NCI-H1105 treated with DMSO at 0.1 percent for 48 hours (cell line): ENCODE results near the gene OR51B6.
"Not testable (repeated sequence)": the region's sequence is repeated elsewhere in the genome, so short reads cannot be mapped to it uniquely, and the experiment has no call there.

Experiments
- DNase-seq: peaks from one replicate; lab custom pipeline; 2025; lab: John Stamatoyannopoulos, UW

OR51B6 gene

DNA sequence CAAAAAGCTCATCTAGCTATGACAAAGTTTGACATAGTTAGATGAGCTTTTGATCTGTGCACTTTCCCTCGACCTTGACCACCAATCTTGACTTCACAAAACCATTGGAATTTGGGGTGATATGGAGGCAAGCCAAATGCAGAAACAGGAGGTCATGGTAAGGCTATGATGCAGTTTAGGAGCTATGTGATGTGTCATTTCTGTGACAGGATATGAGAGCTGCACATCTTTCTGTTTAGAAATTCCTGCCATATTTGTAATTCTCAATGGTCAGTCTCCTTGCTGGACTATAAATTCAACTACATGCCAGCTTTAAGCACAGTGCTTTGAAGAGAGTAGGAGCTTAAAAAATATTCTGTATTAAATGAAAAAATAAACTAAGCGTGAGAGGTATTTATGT is 12.9 kb downstream of the OR51B6 start:
- no peak for DNase-seq

DNA sequence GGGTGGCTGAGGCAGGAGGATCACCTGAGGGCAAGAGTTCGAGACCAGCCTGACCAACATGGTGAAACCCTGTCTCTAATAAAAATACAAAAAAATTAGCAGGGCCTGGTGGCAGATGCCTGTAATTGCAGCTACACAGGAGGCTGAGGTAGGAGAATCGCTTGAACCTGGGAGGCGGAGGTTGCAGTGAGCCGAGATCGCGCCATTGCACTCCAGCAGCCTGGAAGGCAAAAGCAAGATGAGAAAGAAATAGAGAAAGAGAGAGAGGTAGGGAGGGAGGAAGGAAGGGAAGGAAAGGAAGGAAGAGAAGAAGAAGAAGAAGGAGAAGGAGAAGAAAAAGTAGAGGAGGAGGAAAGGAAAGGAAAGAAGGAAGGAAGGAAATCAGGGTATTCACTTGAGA is 15.1 kb downstream of the OR51B6 start:
- DNase-seq: not testable (repeated sequence)

DNA sequence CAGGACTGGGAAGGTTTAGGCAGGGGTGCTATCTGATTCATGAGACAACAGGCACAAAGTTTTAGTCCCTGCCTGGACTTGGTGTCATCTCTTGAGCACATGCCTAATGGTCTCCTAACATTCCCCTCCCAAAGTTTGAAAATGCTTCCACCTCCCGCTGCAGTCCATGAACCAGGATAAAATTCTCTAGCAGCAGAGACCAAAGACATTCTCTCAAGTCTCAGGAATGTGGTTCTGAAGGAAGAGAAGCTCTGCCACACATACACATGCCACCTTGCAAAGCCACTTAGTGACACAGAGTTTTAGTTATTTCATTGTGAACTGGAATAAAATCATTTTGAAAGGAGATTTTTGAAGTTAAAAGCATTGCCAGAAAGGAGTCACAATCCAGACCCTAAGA is 15.5 kb downstream of the OR51B6 start:
- no peak for DNase-seq

DNA sequence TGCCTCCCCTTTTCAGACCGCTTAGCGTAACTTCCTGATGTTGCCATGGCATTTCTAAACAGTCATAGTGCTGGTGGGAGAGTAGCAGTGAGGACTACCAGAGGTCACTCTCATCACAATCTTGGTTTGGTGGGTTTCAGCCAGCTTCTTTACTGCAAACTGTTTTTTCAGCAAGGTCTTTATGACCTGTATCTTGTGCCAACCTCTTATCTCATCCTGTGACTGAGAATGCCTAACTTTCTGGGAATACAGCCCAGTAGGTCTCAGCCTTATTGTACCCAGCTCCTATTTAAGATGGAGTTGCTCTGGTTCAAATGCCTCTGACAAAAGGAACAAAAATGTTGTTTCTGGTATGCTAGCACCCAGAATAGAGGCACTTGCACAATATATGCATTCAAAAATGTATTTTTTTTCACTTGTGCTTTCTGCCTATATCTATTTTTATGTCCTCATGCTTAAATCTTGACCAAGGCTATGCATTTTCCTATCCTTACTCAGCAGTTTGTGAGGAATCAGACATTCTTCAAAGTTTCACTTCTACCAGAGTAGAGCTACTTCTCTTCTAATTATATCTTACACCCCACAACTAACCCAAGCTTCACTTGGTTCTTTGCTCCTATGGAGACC is 16.3 kb downstream of the OR51B6 start:
- DNase-seq: no peak

DNA sequence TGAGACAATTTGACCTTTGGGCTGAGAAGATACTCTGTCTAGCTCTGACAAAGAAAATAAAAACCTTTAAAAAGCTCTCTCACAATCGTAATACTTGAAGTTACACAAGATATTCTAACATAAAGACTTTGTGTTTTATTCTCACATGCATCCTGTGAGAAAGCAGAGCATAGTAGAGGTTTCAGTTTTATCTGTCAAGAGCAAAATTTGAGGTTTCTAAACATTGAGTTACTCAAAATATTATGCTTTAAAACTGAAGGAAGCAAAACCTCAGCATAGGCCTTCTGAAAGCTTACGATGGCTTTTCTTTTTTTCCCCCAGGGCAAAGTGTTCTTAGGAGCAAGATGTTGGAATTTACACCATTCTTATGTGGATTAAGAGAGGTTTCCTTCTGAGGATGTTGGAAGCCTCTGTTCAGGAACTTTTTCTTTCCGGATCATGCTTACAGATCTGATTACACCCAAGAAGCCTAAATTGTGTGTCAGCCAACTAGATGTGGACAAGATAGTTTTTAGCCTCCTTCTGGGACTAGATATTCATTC is 17.3 kb downstream of the OR51B6 start:
- DNase-seq: no peak

DNA sequence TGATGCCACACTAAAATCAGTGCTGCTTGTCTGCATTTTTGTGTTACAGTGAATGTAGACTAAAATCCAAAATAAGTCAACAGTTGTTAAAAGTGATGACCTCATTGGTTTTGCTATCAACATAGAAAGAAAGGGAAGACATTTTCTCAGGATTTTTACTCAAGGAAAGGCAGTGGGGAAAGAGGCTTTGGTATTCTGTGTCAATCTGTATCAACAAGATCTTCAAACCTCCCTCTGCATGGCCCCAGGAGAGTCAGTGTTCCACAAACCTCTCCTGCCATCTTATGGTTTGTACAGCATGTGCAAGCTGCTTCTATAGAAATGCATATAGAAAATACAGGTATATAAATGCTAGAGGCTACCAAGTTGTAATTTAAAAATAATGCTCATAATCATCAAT is 18.5 kb downstream of the OR51B6 start:
- DNase-seq: no peak

DNA sequence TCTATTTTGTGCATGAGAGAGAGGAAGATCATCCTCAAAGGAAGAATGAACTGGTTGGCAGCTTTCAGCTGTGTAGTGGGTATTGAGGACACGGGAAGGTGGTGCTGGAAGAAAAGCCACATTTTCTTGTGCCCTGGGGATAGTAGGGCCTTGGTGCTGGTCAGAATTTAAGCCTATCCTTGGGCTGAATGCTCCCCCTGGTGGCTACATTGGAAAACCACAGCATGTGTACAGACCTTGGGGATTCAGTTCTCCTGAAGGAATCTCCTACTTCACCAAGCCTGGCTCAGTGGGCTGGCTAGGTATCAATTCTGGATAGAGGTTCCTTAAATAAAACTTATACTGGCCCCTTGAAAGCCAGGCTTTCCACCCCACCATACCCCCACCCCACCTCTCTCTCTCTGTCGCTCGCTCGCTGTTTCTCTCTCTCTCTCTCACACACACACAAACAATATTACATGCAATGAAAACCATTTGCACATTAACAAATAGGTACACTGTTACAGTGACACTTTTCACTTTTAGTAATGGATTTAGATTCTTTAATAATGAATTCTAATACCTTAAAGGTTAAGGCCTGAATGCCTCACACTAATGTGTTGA is 29.5 kb downstream of the OR51B6 start:
- peak; percentile 56 for DNase-seq

DNA sequence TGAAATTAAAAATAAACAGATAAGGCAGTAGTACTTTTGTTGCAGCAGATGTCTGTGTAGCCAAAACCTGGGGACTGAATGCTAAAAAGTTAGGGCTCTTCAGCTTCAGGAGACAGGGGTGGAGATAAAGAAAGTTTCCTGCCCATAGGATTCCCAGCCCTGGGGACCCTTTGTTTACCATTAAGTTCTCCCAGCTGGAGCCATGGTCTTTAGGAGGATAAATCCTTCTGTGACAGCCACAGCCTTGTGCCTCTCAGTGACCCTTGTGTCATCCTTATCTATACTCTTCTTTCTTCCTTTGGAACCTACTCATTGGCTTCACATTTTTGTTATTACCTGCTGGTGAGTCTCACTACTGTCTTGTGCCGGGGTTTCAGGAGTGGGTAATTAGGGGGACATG is 32.3 kb downstream of the OR51B6 start, which contains the start of gene OR51M1:
OR51M1 (plus strand) TSS at position 237 of the 400 bp plus-strand sequence. CDS start 5,587 bp downstream, outside the sequence.
- no peak for DNase-seq

DNA sequence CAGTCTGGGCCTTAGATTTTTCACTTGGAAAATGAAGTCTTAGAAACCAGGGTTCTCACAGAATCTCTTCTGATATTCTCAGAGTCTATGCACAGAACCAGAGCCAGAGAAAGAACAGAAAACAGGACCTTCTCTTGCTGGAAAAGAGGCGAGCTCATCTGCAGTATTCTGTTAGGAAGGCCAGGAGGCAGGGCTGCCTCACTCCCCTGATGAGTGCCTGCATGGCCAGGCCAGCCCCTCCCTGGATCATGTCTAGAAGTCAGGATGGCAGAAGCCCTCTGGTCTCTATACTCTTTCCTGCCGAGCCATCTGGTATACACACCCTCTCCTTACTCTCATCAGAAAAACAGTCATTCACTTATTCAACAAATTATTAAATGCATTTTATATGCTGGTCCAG is 33.0 kb downstream of the OR51B6 start:
- no peak for DNase-seq

DNA sequence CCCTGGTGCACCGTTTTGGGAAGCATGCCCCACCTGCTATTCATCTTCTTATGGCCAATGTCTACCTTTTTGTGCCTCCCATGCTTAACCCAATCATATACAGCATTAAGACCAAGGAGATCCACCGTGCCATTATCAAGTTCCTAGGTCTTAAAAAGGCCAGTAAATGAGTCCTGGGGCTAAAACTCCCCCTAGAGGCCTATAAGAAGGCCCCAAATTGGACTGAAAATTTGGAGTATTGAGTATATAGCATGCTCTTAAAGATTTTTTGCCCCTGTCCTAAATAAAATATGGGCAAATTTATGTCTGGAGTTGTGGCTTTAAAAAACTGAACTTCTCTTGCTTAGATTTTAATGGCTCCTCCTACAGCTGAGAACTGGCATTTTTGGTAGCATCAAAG is 38.9 kb downstream of the OR51B6 start:
- no peak for DNase-seq

DNA sequence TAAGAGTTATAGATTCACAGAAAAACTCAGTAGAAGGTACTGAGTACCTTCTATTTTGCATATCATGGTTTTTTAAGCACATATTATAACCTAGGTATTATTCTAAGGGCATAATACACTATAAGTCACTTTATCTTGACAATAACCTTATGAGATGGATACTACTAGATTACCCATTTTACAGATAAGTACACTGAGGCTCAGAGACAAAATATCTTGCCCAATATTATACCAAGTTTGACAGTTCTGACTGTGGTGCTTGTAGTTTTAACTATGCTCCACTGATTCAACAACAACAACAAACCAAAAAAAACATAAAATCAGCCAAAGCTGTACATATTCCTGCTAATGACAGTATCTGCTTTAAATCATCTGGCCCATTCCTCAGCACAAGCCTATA is 42.8 kb downstream of the OR51B6 start:
- DNase-seq: no peak

DNA sequence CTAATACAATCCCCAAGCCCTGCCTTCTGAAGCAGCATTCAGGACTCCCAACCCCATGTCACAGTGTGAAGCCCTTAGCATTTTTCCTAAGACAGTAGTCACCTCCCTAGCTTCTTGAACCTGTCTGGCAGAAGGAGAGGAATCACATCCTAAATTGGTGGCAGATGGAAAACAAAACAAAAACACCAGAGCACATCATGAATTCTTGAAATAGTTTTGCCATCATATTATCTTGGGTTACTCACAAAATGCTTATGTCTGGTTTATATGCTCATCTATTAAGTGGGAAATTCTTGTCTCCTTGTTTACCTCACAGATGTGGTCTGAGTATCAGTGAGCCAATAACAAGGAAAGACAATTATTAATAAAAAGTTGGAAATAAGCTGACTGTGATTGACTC is 47.6 kb downstream of the OR51B6 start:
- no peak for DNase-seq
